Hindlimb muscle (tissue), 1 donor: Measurements from ENCODE around the gene ETV3. TPM values are rescaled to one million over a fixed set of nuclear protein-coding genes. Genes with fewer than 3 reads are reported as not detected.
"Not testable (repeated sequence)": the region's sequence is repeated elsewhere in the genome, so short reads cannot be mapped to it uniquely, and the experiment has no call there.

Source experiments
- DNase-seq: peaks from one replicate; pipeline ENCODE4 v3.0.0-alpha.2; 2013
- polyA plus RNA-seq: library from polyadenylated mRNA; unstranded; fragments of 120-200 nt; gene quantifications from one replicate; pipeline ENCODE4 v1.2.1, GENCODE V29; 2013; ENCODE audit not compliant: insufficient read length

The ETV3 gene
- polyA plus RNA-seq, 1 donor, result 13.9 TPM

GRCh38 chr1:157111396-157112165, 26.6 kb downstream of the ETV3 start:
- no peak for DNase-seq

GRCh38 chr1:157110686-157111085, 27.5 kb downstream of the ETV3 start:
- DNase-seq, result no peak

- no peak for DNase-seq
These were observed 28.2 kb downstream of the ETV3 start for GRCh38 chr1:157110003-157110402.

- DNase-seq, result no peak
These were observed 29.7 kb downstream of the ETV3 start for GRCh38 chr1:157108448-157108847.

- no peak for DNase-seq
These were observed 30.5 kb downstream of the ETV3 start for GRCh38 chr1:157107702-157108101.

GRCh38 chr1:157106813-157107189, 31.4 kb downstream of the ETV3 start:
- DNase-seq, result no peak

GRCh38 chr1:157105988-157106812, 32.0 kb downstream of the ETV3 start:
- peak; percentile 11 for DNase-seq

GRCh38 chr1:157105298-157105987, 32.8 kb downstream of the ETV3 start:
- no peak for DNase-seq

GRCh38 chr1:157104598-157105293, 33.4 kb downstream of the ETV3 start:
- DNase-seq, result no peak

GRCh38 chr1:157103268-157103667, 34.9 kb downstream of the ETV3 start:
- DNase-seq, result no peak

GRCh38 chr1:157101149-157101548, 37.0 kb downstream of the ETV3 start:
- DNase-seq, result no peak

- no peak for DNase-seq
These were observed 38.6 kb downstream of the ETV3 start, which contains the start of gene ETV3L for GRCh38 chr1:157099633-157100009. Gene ETV3L, minus strand, starts transcription at chr1:157099808. Its CDS starts 285 bp downstream, at chr1:157099523.

- DNase-seq, result not testable (repeated sequence)
These were observed 39.1 kb downstream of the ETV3 start for GRCh38 chr1:157098987-157099632.

- no peak for DNase-seq
These were observed 39.7 kb downstream of the ETV3 start for GRCh38 chr1:157098519-157098918.

- no peak for DNase-seq
These were observed 40.5 kb downstream of the ETV3 start for GRCh38 chr1:157097692-157098091.

GRCh38 chr1:157096881-157097280, 41.3 kb downstream of the ETV3 start:
- DNase-seq, result no peak

- no peak for DNase-seq
These were observed 42.6 kb downstream of the ETV3 start for GRCh38 chr1:157095551-157095950.

- DNase-seq, result no peak
These were observed 43.1 kb downstream of the ETV3 start for GRCh38 chr1:157095091-157095490.

- DNase-seq, result peak; percentile 25
These were observed 45.4 kb downstream of the ETV3 start for GRCh38 chr1:157092831-157093230.

- DNase-seq, result no peak
These were observed 46.4 kb downstream of the ETV3 start for GRCh38 chr1:157091668-157092273.

GRCh38 chr1:157091186-157091585, 47.0 kb downstream of the ETV3 start:
- DNase-seq, result no peak

GRCh38 chr1:157090771-157091170, 47.4 kb downstream of the ETV3 start:
- peak; percentile 10 for DNase-seq
